Stomach smooth muscle (tissue), 2 donors: ENCODE data around the gene NCAM1.

ENCODE experiments used
- H3K27ac ChIP-seq: one replicate; pipeline ENCODE4 v1.7.0; 2013; ENCODE audit warnings: mild to moderate bottlenecking, low read length, inconsistent platforms
- H3K27me3 ChIP-seq, 2 donors: one replicate each; pipeline ENCODE4 v1.7.0; 2013; ENCODE audit warnings: low read length in 2 of 2; ENCODE audit not compliant: insufficient read depth in 2 of 2, control insufficient read depth in 1 of 2
- H3K36me3 ChIP-seq, 2 donors: one replicate each; pipeline ENCODE4 v1.7.0; 2013; ENCODE audit warnings: low read length in 2 of 2; ENCODE audit not compliant: control insufficient read depth in 2 of 2, insufficient read depth in 2 of 2
- H3K4me1 ChIP-seq: one replicate; pipeline ENCODE4 v1.7.0; 2013; ENCODE audit warnings: low read length; ENCODE audit not compliant: control insufficient read depth, insufficient read depth
- H3K4me3 ChIP-seq, 2 donors: one replicate each; pipeline ENCODE4 v1.7.0; 2013; ENCODE audit warnings: low read length in 2 of 2
- H3K9ac ChIP-seq, 2 donors: one replicate each; pipeline ENCODE4 v1.7.0; 2013; ENCODE audit warnings: low read length in 2 of 2, mild to moderate bottlenecking in 1 of 2
- H3K9me3 ChIP-seq, 2 donors: one replicate each; pipeline ENCODE4 v1.7.0; 2013; ENCODE audit warnings: low read length in 2 of 2; ENCODE audit not compliant: control insufficient read depth in 2 of 2
- donor health status: healthy.
- donor health status: Pancreatic carcinoma.

Gene NCAM1

DNA sequence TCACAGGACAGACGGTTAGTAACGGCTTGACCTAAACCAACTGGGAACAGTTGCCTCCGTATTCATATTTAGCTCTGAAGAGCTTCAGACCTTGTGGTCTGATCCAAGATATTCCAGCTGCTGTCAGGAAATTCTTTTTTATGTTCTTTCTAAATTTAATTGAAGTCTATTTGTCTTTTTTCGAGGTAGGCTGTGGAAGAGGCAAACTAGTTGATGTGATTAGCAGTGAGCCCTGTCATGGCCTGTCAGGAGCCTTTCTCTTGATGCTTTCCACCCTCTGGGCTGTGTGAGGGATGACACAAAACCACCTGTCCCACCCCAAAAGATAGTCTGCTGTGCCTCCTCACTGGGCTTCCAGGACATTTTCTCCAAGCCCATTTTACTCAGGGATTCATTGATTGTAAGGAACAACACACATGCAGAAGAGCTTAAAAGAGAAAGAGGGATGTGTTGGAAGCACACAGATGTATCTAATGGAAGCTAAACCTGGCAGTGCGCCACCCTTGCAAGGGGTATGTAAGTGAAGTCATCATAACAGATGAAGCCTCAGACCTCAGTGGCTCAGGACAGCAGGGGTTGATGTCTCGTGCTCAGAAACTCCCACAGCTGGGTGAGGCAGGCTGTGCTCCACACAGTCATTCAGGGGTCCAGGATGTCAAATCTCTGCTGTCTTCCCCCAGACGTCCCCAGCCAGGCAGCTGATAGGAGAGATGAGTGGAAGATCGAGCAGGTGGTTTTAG lies 170.0 kb downstream of the NCAM1 start:
- no peak overlapping the region for H3K4me3 ChIP-seq

GRCh38 chr11:113133071-113133470 lies 171.9 kb downstream of the NCAM1 start:
- no peaks in the 10 kb centered on the region for H3K27me3 ChIP-seq

More for the DNA sequence above, 170.0 kb downstream of the NCAM1 start:
- Histone ChIP-seq H3K27me3 (no peaks in the 10 kb centered on the region), H3K4me1 (peaks cover 18% of the 10 kb centered on the region), H3K9me3 (peaks cover 0 to 5% of the 10 kb centered on the region in 2 donors), H3K36me3 (no peaks in the 10 kb centered on the region), H3K27ac (no peak overlapping the region), H3K9ac (no peak overlapping the region)

GRCh38 chr11:113134626-113135025 lies 173.4 kb downstream of the NCAM1 start:
- Histone ChIP-seq H3K9ac (no peak overlapping the region), H3K36me3 (no peaks in the 10 kb centered on the region), H3K9me3 (peaks cover 0 to 5% of the 10 kb centered on the region in 2 donors), H3K4me3 (no peak overlapping the region), H3K27me3 (no peaks in the 10 kb centered on the region), H3K4me1 (peaks cover 13% of the 10 kb centered on the region), H3K27ac (no peak overlapping the region)

More at GRCh38 chr11:113133071-113133470, 171.9 kb downstream of the NCAM1 start:
- Histone ChIP-seq H3K4me1 (peaks cover 13% of the 10 kb centered on the region), H3K9ac (no peak overlapping the region), H3K27ac (no peak overlapping the region), H3K4me3 (no peak overlapping the region), H3K9me3 (peaks cover 0 to 5% of the 10 kb centered on the region in 2 donors), H3K36me3 (no peaks in the 10 kb centered on the region)

- H3K36me3 ChIP-seq, result no peaks in the 10 kb centered on the region
- no peaks in the 10 kb centered on the region for H3K27me3 ChIP-seq
- no peak overlapping the region for H3K27ac ChIP-seq
- peaks cover 5% of the 10 kb centered on the region for H3K4me1 ChIP-seq
- no peak overlapping the region for H3K4me3 ChIP-seq
- H3K9ac ChIP-seq, result no peak overlapping the region
- H3K9me3 ChIP-seq, result no peaks in the 10 kb centered on the region
Measured at GRCh38 chr11:113137713-113138529, 176.7 kb downstream of the NCAM1 start.

DNA sequence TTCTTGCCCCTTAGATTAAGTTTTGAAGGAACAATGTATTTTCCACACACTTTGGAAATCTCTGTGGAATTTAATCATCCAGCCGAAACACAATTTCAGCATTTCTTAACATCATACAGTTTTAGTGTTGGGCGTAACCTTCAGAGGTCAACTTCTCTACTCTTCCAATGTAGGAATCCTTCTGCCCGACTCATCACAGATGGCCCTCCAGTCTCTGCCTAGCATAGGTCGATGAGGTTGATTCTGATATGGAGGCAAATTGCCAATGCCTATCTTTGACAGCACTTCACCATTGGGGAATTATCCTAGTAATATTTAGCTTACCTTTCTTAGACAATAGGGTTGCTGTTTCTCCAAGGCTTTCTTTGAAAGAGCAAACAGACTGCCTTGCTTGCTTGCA lies 177.5 kb downstream of the NCAM1 start:
- Histone ChIP-seq H3K27ac (no peak overlapping the region), H3K36me3 (no peaks in the 10 kb centered on the region), H3K9me3 (no peaks in the 10 kb centered on the region), H3K9ac (no peak overlapping the region), H3K4me1 (peaks cover 2% of the 10 kb centered on the region), H3K4me3 (no peak overlapping the region), H3K27me3 (no peaks in the 10 kb centered on the region)

DNA sequence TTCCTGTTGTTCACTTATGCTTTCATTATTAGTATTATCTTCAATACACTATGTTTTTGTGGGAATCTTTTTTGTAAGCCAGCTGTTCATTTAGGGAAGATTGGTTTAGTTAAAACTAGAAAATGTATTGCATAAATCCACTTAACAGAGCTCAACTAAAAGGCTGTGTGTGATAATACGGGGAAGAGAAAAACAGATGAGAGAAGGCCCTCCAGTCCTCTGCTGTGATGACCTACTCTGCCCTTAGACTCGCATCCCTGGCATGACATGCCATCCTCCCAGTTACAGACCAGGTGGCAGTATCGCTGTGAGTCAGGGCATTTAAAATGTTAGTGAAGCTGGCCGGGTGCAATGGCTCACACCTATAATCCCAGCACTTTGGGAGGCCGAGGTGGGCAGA lies 179.8 kb downstream of the NCAM1 start:
- Histone ChIP-seq H3K4me1 (peaks cover 2% of the 10 kb centered on the region), H3K9ac (no peak overlapping the region), H3K4me3 (no peak overlapping the region), H3K36me3 (no peaks in the 10 kb centered on the region), H3K9me3 (no peaks in the 10 kb centered on the region), H3K27ac (no peak overlapping the region), H3K27me3 (no peaks in the 10 kb centered on the region)

GRCh38 chr11:113142508-113142907 lies 181.3 kb downstream of the NCAM1 start:
- Histone ChIP-seq H3K9ac (no peak overlapping the region), H3K27me3 (no peaks in the 10 kb centered on the region), H3K36me3 (no peaks in the 10 kb centered on the region), H3K9me3 (no peaks in the 10 kb centered on the region), H3K27ac (no peak overlapping the region), H3K4me1 (peaks cover 2% of the 10 kb centered on the region), H3K4me3 (no peak overlapping the region)

DNA sequence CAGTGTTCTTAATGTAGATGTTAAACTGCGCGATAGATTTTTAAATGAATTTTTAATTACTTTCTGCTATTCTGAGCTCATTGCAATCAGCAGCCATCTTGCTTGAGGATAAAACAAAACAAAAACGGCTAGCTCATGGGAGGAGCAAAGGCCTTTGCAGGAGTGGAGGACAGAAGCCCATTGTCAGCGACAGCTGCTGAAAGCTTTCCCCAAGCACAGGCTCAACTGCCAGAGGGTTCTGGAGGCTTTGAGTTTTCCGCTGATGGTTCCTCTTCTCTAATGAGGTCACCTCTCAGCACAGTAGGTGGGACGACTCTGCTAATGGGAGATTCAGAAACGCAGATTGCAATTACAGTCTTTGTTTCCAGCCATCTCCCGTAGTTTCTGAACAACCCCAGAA lies 186.0 kb downstream of the NCAM1 start:
- no peaks in the 10 kb centered on the region for H3K4me1 ChIP-seq
- no peak overlapping the region for H3K9ac ChIP-seq
- H3K27me3 ChIP-seq, result no peaks in the 10 kb centered on the region
- no peaks in the 10 kb centered on the region for H3K36me3 ChIP-seq
- no peak overlapping the region for H3K4me3 ChIP-seq
- H3K27ac ChIP-seq, result no peak overlapping the region
- H3K9me3 ChIP-seq, result no peaks in the 10 kb centered on the region

- no peaks in the 10 kb centered on the region for H3K27me3 ChIP-seq
- H3K4me3 ChIP-seq, result no peak overlapping the region
- H3K36me3 ChIP-seq, result no peaks in the 10 kb centered on the region
- H3K9me3 ChIP-seq, result no peaks in the 10 kb centered on the region
- H3K9ac ChIP-seq, result no peak overlapping the region
- no peak overlapping the region for H3K27ac ChIP-seq
- H3K4me1 ChIP-seq, result no peaks in the 10 kb centered on the region
Measured at GRCh38 chr11:113148076-113148475, 186.9 kb downstream of the NCAM1 start.

DNA sequence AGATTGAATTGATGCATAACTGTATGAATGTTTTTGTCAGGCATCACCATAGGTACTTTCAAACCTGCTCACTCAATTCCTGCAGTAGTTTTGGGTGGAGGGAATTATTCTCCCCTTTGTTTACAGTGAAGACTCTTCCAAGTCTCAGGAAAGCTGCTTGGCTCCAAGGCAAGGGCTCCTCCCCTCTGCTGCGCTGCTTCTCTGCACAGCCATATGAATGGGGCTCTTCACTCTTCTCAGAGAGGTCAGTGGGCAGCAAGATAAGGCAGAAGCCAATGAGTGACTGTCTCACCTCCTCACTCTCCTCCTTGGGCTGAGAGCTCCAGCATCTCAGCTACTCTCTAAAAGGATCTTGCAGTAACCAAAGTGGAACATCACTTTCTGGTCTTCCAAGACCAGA lies 187.4 kb downstream of the NCAM1 start:
- H3K9ac ChIP-seq, result no peak overlapping the region
- no peak overlapping the region for H3K27ac ChIP-seq
- no peak overlapping the region for H3K4me3 ChIP-seq
- no peaks in the 10 kb centered on the region for H3K27me3 ChIP-seq
- H3K36me3 ChIP-seq, result no peaks in the 10 kb centered on the region
- no peaks in the 10 kb centered on the region for H3K9me3 ChIP-seq
- H3K4me1 ChIP-seq, result no peaks in the 10 kb centered on the region

- Histone ChIP-seq H3K27me3 (no peaks in the 10 kb centered on the region), H3K4me3 (no peak overlapping the region), H3K9me3 (no peaks in the 10 kb centered on the region), H3K9ac (no peak overlapping the region), H3K36me3 (no peaks in the 10 kb centered on the region), H3K4me1 (no peaks in the 10 kb centered on the region), H3K27ac (no peak overlapping the region)
Measured at GRCh38 chr11:113151521-113151920, 190.3 kb downstream of the NCAM1 start.
